HUES64 (cell line): ENCODE measurements around the gene TSEN2.
"Not testable (repeated sequence)": the region's sequence is repeated elsewhere in the genome, so short reads cannot be mapped to it uniquely, and the experiment has no call there.

ENCODE experiments used
- H3K27ac ChIP-seq: 2 replicates; pipeline ENCODE4 v1.7.0; 2013; ENCODE audit warnings: low read depth, low read length, inconsistent platforms
- H3K27me3 ChIP-seq: 2 replicates; pipeline ENCODE4 v1.6.1; 2013; ENCODE audit warnings: mild to moderate bottlenecking, low read length; ENCODE audit not compliant: insufficient read depth
- H3K36me3 ChIP-seq: 2 replicates; pipeline ENCODE4 v1.6.1; 2013; ENCODE audit warnings: mild to moderate bottlenecking, low read length; ENCODE audit not compliant: insufficient read depth
- H3K4me1 ChIP-seq: 2 replicates; pipeline ENCODE4 v1.6.1; 2013; ENCODE audit warnings: mild to moderate bottlenecking, low read length, moderate library complexity; ENCODE audit not compliant: insufficient read depth
- H3K4me3 ChIP-seq: 2 replicates; pipeline ENCODE4 v1.5.1; 2013; ENCODE audit warnings: mild to moderate bottlenecking, low read length, moderate library complexity
- H3K9ac ChIP-seq: 2 replicates; pipeline ENCODE4 v1.6.1; 2013; ENCODE audit warnings: mild to moderate bottlenecking, low read depth, low read length
- H3K9me3 ChIP-seq: 2 replicates; pipeline ENCODE4 v1.6.1; 2013; ENCODE audit warnings: low read depth, low read length; ENCODE audit not compliant: insufficient read depth
- WGBS: fragments of 150-250, 120-280 bp; methylation state at CpG from one replicate; pipeline ENCODE4 v1.1.7; 2013; ENCODE audit warnings: missing lambda C conversion rate; 5-methylcytosine and 5-hydroxymethylcytosine counted together

Gene TSEN2

DNA sequence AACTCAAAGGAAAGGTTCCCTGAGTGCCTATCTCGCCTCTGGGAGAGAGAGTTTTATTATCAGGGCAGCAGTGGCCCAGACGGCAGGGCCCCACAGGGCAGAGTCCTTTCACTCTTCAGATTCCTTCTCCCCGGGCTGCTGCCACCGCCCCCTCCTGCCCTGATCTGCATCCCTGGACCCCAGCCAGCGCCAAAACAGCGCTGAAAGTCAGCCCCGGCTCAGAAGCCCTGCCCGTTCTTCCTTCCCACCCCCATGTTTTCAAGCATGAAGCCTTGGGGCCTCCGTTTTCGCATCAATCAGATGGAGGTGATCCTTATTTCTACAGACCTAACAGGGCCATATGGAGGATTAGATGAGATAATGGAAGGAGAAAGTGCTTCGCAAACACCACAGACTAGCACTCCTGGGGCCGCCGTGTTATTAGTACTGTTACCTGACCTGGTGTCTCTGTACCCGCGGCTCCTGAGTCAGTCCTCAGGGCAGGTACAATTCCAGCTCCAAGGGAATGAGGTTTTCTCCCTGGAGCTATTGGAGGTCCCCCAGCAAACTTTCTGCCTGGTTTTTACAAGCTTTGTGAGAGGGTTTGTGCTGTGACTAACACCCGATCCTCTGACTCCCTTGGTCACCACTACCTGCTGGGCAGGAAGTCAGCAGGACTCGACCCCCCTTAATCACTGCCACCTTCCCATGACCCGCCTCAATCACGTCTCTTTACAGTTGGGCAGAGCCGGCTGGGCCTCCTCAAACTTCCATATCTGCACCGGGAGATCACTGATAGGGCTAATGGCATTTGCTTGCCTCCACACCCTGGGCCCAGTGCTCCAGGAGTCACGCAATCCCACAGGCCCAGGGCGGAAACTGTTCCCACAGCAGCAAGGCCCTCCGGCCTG lies 39.5 kb upstream of the TSEN2 start:
- no peaks in the 10 kb centered on the region for H3K9me3 ChIP-seq
- whole genome bisulfite sequencing = 36% methylated on average over 24 of the region's 24 CpGs
- H3K9ac ChIP-seq = no peak overlapping the region
- H3K27ac ChIP-seq = no peak overlapping the region
- 0 out of 2 replicates have a peak overlapping the region, but pooled peaks have one; percentile 12 for H3K4me3 ChIP-seq
- no peaks in the 10 kb centered on the region for H3K27me3 ChIP-seq
- H3K36me3 ChIP-seq = no peaks in the 10 kb centered on the region
- peaks cover 15% of the 10 kb centered on the region; the same call in 1 of the 2 replicates for H3K4me1 ChIP-seq

DNA sequence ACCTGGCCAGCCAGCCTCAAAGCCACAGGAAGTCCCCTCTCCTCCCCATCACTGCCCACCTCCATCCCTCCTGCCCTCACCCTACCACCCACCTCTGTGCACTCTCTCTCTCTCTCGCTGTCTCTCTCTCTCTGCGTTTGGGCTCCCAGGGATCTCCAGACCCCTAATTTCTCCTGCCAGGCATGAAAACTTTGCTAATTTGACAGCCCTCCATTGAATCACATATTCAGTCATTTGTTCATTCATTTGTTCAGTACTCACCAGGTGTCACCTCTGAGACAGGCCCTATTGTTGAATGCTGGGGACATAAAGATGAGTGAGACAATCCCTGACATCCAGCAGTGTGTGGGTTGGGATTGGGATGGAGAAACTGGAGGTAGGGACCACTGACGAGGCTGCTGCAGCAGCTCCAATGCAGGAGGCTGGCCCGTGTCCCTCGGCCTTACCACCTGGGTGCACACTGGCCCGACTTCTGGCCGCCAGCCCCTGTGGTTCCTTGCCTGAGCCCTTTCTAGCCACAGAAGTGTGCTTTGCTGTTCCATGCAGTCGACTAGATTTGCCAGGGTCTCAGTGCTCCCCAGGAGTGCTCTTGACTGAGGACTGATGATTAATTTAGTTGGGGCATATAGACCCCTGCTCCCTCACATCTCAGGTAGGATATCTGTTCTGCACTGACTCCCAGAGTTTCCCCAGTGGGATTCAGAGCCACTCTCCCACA lies 38.6 kb upstream of the TSEN2 start:
- Histone ChIP-seq H3K9ac (no peak overlapping the region), H3K36me3 (no peaks in the 10 kb centered on the region), H3K9me3 (no peaks in the 10 kb centered on the region), H3K4me3 (no peak overlapping the region), H3K27ac (no peak overlapping the region), H3K4me1 (peaks cover 15% of the 10 kb centered on the region; the same call in 1 of the 2 replicates), H3K27me3 (no peaks in the 10 kb centered on the region)
- WGBS = 88% methylated on average over 8 of the region's 8 CpGs

DNA sequence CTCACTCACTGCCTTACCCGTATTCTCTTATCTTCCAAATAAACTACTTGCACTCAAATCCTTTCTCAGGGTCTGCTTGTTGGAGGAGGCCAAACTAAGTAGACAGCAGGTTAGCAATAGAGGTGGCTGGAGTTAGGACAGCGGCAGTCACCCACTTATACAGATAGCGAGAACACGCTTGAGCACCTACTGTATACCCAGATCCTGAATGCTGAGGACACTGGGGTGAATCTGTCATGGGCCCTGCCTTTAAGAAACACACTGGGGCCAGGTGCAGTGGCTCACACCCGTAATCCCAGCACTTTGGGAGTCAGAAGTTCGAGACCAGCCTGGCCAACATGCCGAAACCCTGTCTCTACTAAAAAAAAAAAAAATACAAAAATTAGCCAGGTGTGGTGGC lies 38.0 kb upstream of the TSEN2 start:
- H3K36me3 ChIP-seq = no peaks in the 10 kb centered on the region
- no peak overlapping the region for H3K4me3 ChIP-seq
- H3K9ac ChIP-seq = no peak overlapping the region
- H3K9me3 ChIP-seq = no peaks in the 10 kb centered on the region
- H3K27me3 ChIP-seq = no peaks in the 10 kb centered on the region
- WGBS = 94% methylated on average over 7 of the region's 7 CpGs
- no peak overlapping the region for H3K27ac ChIP-seq
- H3K4me1 ChIP-seq = peaks cover 12% of the 10 kb centered on the region; the same call in 1 of the 2 replicates

DNA sequence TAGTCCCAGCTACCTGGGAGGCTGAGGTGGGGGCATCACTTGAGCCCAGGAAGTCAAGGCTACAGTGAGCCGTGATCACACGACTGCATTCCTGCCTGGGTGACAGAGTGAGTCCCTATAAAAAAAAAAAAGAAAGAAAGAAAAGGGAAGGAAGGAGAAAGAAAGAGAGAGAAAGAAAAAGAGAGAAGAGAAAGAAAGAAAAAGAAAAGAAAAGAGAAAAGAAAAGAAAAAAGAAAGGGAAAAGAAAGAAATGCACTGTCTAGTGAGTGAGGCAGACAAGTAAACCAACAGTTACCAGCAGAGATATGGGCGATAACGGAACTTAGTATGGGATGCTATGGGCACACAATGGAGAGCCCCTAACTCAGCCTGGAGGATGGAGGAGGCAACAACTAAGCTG lies 37.2 kb upstream of the TSEN2 start:
- Histone ChIP-seq H3K4me3 (no peak overlapping the region), H3K9ac (no peak overlapping the region), H3K9me3 (no peaks in the 10 kb centered on the region), H3K27me3 (no peaks in the 10 kb centered on the region), H3K27ac (no peak overlapping the region), H3K36me3 (no peaks in the 10 kb centered on the region), H3K4me1 (peaks cover 8% of the 10 kb centered on the region; the same call in 1 of the 2 replicates)
- 88% methylated on average over 4 of the region's 4 CpGs for WGBS

DNA sequence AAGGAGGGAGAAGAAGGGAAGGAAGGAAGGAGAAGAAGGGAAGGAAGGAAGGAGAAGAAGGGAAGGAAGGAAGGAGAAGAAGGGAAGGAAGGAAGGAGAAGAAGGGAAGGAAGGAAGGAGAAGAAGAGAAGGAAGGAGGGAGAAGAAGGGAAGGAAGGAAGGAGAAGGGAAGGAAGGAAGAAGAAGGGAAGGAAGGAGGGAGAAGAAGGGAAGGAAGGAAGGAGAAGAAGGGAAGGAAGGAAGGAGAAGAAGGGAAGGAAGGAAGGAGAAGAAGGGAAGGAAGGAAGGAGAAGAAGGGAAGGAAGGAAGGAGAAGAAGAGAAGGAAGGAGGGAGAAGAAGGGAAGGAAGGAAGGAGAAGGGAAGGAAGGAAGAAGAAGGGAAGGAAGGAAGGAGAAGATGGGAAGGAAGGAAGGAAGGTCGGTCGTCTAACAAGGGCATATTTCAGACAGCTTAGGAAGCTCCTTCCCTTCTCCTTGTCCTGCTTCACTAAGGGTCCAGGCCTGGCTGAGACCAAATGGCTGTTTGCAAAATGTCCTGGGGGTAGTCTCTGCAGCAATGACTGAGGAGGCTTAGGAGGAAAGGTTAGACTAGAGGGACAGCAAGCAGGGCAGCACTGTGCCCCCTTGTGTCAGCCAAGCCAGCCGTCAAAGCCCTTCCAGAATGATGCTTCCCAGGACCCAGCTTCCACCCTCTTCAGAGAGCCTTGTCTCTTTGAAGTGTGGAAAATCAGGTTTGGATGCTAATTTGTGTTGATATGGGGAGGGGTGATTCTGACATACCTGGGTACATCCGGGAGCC lies 35.7 kb upstream of the TSEN2 start:
- not testable (repeated sequence) for H3K27me3 ChIP-seq, H3K9ac ChIP-seq, H3K36me3 ChIP-seq, H3K9me3 ChIP-seq, H3K4me1 ChIP-seq, H3K27ac ChIP-seq, H3K4me3 ChIP-seq
- WGBS = 71% methylated on average over 4 of the region's 4 CpGs

DNA sequence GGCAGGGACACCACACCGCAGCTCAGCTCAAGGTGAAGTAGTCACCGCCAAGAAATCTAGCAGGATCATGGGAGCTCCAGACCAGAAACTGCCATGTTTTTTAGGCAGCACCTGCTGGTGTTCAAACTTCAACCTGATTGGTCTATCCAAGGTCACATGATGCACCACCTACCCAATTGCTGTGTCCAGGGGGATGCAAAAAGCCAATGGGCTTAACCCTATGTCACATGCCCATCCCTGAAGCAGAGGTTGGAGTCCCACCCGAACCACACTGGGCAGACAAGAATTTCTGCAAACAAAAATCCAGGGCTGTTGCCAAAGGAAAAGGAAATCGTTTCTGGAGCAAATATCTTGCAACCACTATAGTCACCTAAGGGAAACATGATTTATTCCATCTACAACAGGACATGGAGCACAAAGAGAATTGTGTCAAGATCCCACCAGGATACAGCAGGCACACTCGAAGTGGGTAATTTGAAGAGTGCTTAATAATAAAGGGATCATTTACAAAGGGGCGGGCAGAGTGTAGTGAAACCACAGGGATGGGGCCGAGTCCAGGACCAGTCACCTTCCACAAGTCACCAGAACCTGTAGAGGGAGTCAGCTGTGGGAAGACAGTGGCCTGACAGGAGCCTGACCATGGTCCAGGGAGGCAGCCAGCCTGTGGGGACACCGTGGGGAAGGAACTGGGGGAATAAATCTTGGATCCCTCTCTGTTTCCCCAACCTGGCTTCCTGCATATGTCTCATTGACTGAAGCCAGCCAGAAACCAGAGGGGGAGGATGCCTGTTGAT lies 34.2 kb upstream of the TSEN2 start:
- no peaks in the 10 kb centered on the region for H3K36me3 ChIP-seq

DNA sequence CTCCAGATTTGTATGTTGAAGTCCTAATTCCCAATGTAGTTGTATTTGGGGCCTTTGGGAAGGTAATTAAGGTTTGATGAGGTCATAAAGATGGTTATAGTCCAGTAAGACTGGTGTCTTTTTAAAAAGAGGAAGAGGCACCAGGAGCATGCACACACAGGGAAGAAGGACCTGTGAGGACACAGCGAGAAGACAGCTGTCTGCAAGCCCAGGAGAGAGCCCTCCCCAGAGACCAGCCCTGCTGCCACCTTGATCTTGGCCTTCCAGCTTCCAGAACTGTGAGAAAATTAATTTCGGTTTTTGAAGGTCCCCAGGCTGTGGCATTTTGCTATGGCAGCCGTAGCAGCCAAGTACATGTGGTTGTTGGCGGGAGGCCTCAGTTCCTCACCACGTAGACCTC lies 32.8 kb upstream of the TSEN2 start:
- no peaks in the 10 kb centered on the region for H3K36me3 ChIP-seq
- H3K27ac ChIP-seq = no peak overlapping the region
- no peaks in the 10 kb centered on the region for H3K27me3 ChIP-seq
- no peaks in the 10 kb centered on the region; the same call in 1 of the 2 replicates for H3K4me1 ChIP-seq
- H3K4me3 ChIP-seq = no peak overlapping the region
- no peaks in the 10 kb centered on the region for H3K9me3 ChIP-seq
- 90% methylated on average over 5 of the region's 5 CpGs for WGBS
- H3K9ac ChIP-seq = no peak overlapping the region

More for the DNA sequence above, 34.2 kb upstream of the TSEN2 start:
- no peak overlapping the region for H3K27ac ChIP-seq
- no peak overlapping the region for H3K4me3 ChIP-seq
- no peaks in the 10 kb centered on the region for H3K9me3 ChIP-seq
- 84% methylated on average over 8 of the region's 8 CpGs for WGBS
- no peak overlapping the region for H3K9ac ChIP-seq
- H3K27me3 ChIP-seq = no peaks in the 10 kb centered on the region
- peaks cover 3% of the 10 kb centered on the region; the same call in 1 of the 2 replicates for H3K4me1 ChIP-seq

DNA sequence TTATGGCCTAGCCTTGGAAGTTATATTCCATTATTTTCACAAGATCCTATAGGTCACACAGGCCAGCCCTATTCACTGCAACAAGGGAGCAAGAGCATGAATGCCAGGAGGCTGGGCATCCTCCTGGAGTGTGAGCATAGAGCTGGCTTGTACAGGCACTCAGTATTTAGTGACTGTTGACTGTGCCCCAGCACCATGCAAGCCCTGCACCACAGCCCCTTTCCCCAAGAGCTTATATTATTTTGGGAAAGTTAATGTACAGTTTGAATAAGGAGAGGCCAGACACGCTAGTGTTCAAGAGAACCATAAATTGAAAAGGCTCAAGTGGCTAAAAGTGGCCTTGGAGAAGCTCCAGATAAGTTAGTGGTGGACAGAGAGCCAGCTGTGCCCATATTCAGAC lies 32.3 kb upstream of the TSEN2 start:
- 91% methylated on average over 1 of the region's 1 CpG for WGBS
- Histone ChIP-seq H3K4me1 (no peaks in the 10 kb centered on the region; the same call in 1 of the 2 replicates), H3K4me3 (no peak overlapping the region), H3K9ac (no peak overlapping the region), H3K36me3 (no peaks in the 10 kb centered on the region), H3K27ac (no peak overlapping the region), H3K9me3 (no peaks in the 10 kb centered on the region), H3K27me3 (no peaks in the 10 kb centered on the region)

DNA sequence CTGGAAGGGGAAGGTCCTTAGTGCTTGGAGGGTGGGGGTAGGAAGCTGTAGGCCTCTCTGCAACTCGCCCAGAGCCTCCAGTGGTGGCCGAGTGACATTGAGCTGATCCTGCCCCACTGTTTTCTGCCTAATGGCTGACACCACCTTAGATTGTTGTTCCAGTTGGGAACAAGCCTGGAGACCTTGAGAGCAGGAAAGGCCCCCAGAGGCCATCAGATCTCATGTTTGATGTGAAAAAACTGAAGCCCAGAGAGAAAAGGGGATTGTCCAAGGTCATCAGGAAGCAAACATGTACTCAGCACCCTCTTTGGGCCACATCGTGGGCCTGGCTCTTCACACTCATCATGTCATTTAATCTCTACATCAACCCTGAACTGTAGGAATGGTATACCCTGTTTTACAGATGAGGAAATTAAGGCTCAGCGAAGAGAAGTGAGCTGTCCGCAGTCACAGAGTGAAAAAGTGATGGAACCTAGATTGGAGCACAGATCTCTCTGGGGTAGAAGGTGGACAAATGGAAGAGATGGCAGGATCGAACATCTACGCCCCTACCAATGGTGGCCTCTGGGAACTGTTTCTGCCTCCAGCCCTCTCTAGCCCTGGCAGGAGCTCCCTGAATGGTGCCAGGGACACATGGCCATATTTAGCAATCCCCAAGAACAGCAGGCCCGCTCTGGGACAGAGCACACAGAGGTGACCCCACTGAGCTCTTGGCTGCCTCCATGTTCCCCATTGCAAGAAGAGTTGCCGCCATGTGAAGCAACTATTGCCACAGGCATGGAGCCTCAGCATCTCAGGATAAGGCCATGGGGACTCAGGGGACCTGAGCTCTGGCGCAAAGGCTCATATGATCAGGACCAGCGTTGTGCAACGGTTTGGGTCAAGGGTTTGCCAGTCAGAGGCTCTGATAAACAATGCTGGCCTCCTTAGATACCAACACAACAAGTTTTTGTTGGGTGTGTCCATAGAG lies 31.6 kb upstream of the TSEN2 start:
- no peaks in the 10 kb centered on the region; the same call in 1 of the 2 replicates for H3K4me1 ChIP-seq
- no peaks in the 10 kb centered on the region for H3K27me3 ChIP-seq
- no peak overlapping the region for H3K27ac ChIP-seq
- no peak overlapping the region for H3K9ac ChIP-seq
- WGBS = 87% methylated on average over 12 of the region's 12 CpGs
- no peaks in the 10 kb centered on the region for H3K36me3 ChIP-seq
- no peaks in the 10 kb centered on the region for H3K9me3 ChIP-seq
- no peak overlapping the region for H3K4me3 ChIP-seq
